Kidney glomerular epithelial cell (primary cell): ENCODE measurements around the gene DIPK1B.
"Not testable (repeated sequence)": the region's sequence is repeated elsewhere in the genome, so short reads cannot be mapped to it uniquely, and the experiment has no call there.

Experiments
- DNase-seq: peaks from one replicate; lab custom pipeline; 2025; lab: John Stamatoyannopoulos, UW

The DIPK1B gene

GRCh38 chr9:136698635-136699246 lies 13.6 kb upstream of the DIPK1B start:
- no peak for DNase-seq

GRCh38 chr9:136700304-136700703 lies 12.1 kb upstream of the DIPK1B start:
- no peak for DNase-seq

GRCh38 chr9:136700959-136701667 lies 11.3 kb upstream of the DIPK1B start:
- DNase-seq = no peak

GRCh38 chr9:136701668-136702053 lies 10.7 kb upstream of the DIPK1B start:
- DNase-seq = no peak

- no peak for DNase-seq
Measured at GRCh38 chr9:136703276-136703860, 9.0 kb upstream of the DIPK1B start.

- not testable (repeated sequence) for DNase-seq
Measured at GRCh38 chr9:136704741-136705140, 7.6 kb upstream of the DIPK1B start.

GRCh38 chr9:136705564-136705963 lies 6.8 kb upstream of the DIPK1B start:
- DNase-seq = no peak

- DNase-seq = no peak
Measured at GRCh38 chr9:136707011-136707410, 5.4 kb upstream of the DIPK1B start.

GRCh38 chr9:136707849-136708517 lies 4.4 kb upstream of the DIPK1B start:
- no peak for DNase-seq

- no peak for DNase-seq
Measured at GRCh38 chr9:136709454-136710109, 2.8 kb upstream of the DIPK1B start.

- DNase-seq = no peak
Measured at GRCh38 chr9:136710543-136710942, 1.8 kb upstream of the DIPK1B start.

- not testable (repeated sequence) for DNase-seq
Measured at GRCh38 chr9:136711219-136711648, 1.1 kb upstream of the DIPK1B start.

GRCh38 chr9:136712690-136713544 lies 545 bp downstream of the DIPK1B start:
- DNase-seq = no peak

GRCh38 chr9:136713550-136713949 lies 1.2 kb downstream of the DIPK1B start:
- no peak for DNase-seq

GRCh38 chr9:136714096-136714892 lies 1.9 kb downstream of the DIPK1B start:
- no peak for DNase-seq

GRCh38 chr9:136714893-136715274 lies 2.5 kb downstream of the DIPK1B start:
- DNase-seq = no peak

GRCh38 chr9:136717399-136717798 lies 5.0 kb downstream of the DIPK1B start:
- DNase-seq = no peak

GRCh38 chr9:136718345-136719194 lies 6.2 kb downstream of the DIPK1B start:
- no peak for DNase-seq

GRCh38 chr9:136719195-136719880 lies 7.0 kb downstream of the DIPK1B start:
- DNase-seq = no peak
